NB4 (cell line): ENCODE measurements around the gene ADH4.

Experiments used
- CTCF ChIP-seq: IDR thresholded peaks from one replicate; pipeline ENCODE4 v1.5.1; 2012; ENCODE audit warnings: low read depth, low read length
- MAX ChIP-seq: IDR thresholded peaks from 2 replicates; pipeline ENCODE4 v1.6.1; 2011; ENCODE audit warnings: low read depth, low read length
- MYC ChIP-seq: IDR thresholded peaks from 2 replicates; pipeline ENCODE4 v1.6.1; 2011; ENCODE audit warnings: low read depth, low read length
- POLR2A ChIP-seq: IDR thresholded peaks from 2 replicates; pipeline ENCODE4 v1.6.1; 2011; ENCODE audit warnings: mild to moderate bottlenecking; ENCODE audit not compliant: insufficient read length; ENCODE audit errors: extremely low read depth

- no peak for TF ChIP-seq CTCF
- TF ChIP-seq POLR2A: no peak
- TF ChIP-seq MAX: no peak
- no peak for TF ChIP-seq MYC
Observed at GRCh38 chr4:99121008-99121407, 23.1 kb downstream of the ADH4 start.
